Heart left ventricle (tissue), 13 donors: Measurements from ENCODE around the gene LIN28B.
"Not testable (repeated sequence)": the region's sequence is repeated elsewhere in the genome, so short reads cannot be mapped to it uniquely, and the experiment has no call there.

Experiments
- POLR2A ChIP-seq, 2 donors: fragments of 450-650 bp; IDR thresholded peaks; one replicate each; pipeline ENCODE4 v1.6.1; 2017; ENCODE audit warnings: antibody characterized with exemption in 2 of 2, mild to moderate bottlenecking in 2 of 2, moderate library complexity in 2 of 2
- TF ChIP-seq, protein P1 (sequence below), 12 donors: fragments of 200-600 bp; sonication (generic) in 4 of 12; IDR thresholded peaks; one replicate each; pipeline versions ENCODE4 v1.5.0 to v1.8.0; 2018 to 2022; ENCODE audit warnings: antibody characterized with exemption in 12 of 12, mild to moderate bottlenecking in 5 of 12
- donor health status: ischemic (EF 13 %, LVEDD 7.1; RV severe dilation, severe dysfunction).
- donor health status: DM: no; HTN: yes; CAD: no.
- donor health status: DM: no; HTN: no; CAD: no.
- donor health status: ischemic (EF 25% LVEDD 6.9; RV normal size, moderate dysfunction).
- donor health status: ischemic (EF 25% LVEDD 5.7; RV mildly dilated, moderate dysfunction).
- donor health status: ischemic (EF 35%, LVEDD 5.7; RV mildly dilated, moderate dysfunction).
- donor health status: nonischemic (EF 11% LVEDD 7.7; RV severe dilation, severe dysfunction).
- donor health status: DM: yes; HTN: yes; CAD: no.
- donor health status: PGD.
- donor health status: ischemic (EF 29% LVEDD 5.4; RV normal size, mild dysfunction).
- donor health status: nonischemic (EF 23%, LVEDD 6.1; RV moderate dilation, normal function).

DNA sequence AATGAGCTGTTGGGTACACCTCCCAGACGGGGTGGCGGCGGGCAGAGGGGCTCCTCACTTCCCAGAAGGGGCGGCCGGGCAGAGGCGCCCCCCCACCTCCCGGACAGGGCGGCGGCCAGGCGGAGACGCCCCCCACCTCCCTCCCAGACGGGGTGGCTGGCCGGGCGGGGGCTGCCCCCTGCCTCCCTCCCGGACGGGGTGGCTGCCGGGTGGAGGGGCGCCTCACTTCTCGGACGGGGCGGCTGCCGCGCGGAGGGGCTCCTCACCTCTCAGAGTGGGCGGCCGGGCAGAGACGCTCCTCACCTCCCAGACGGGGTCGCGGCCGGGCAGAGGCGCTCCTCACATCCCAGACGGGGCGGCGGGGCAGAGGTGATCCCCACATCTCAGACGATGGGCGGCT, 34.2 kb downstream of the LIN28B start:
- TF ChIP-seq, protein P1, sequence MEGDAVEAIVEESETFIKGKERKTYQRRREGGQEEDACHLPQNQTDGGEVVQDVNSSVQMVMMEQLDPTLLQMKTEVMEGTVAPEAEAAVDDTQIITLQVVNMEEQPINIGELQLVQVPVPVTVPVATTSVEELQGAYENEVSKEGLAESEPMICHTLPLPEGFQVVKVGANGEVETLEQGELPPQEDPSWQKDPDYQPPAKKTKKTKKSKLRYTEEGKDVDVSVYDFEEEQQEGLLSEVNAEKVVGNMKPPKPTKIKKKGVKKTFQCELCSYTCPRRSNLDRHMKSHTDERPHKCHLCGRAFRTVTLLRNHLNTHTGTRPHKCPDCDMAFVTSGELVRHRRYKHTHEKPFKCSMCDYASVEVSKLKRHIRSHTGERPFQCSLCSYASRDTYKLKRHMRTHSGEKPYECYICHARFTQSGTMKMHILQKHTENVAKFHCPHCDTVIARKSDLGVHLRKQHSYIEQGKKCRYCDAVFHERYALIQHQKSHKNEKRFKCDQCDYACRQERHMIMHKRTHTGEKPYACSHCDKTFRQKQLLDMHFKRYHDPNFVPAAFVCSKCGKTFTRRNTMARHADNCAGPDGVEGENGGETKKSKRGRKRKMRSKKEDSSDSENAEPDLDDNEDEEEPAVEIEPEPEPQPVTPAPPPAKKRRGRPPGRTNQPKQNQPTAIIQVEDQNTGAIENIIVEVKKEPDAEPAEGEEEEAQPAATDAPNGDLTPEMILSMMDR (IDR thresholded peaks at IDR 0.05) = not testable (repeated sequence)
- TF ChIP-seq POLR2A (IDR thresholded peaks at IDR 0.05) = not testable (repeated sequence)
